ENCODE results near the gene BPIFB2.

BPIFB2 gene

DNA sequence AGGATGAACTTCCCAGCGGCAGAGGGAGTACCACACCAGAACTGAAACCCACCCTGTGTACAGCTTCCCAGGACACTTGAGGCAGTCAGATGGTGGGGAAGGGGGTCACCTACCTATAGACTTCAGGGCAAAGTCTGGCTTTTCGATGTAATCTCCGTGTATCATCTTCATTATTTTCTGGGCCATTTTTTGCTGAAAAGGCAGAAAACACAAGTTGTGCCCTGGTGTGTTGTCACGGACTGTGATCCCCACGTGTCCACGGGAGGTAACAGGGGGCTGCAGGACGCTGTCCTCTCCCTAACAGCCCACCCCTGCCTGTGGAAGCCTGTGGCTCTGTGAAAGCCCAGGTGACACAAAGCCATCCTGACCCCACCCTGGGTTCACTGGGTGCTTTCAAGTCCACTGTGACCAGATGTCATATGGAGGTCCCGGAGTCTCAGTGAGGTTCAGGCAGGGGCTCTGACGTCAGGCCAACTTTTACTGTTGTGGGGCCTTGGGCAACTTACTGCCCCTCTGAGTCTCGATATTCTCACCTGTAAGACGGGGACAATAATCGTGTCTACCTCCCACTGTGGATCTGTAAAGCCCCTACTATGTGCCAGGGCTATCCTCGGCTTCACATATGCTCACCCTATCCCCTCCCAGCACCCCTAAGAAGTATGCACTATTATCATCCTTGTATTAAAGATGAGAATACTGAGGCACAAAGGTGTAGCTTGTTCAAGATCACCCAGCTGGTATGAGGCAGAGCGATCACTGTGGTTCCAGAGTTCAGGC lies 17.8 kb upstream of the BPIFB2 start:
- TF ChIP-seq, protein P1, sequence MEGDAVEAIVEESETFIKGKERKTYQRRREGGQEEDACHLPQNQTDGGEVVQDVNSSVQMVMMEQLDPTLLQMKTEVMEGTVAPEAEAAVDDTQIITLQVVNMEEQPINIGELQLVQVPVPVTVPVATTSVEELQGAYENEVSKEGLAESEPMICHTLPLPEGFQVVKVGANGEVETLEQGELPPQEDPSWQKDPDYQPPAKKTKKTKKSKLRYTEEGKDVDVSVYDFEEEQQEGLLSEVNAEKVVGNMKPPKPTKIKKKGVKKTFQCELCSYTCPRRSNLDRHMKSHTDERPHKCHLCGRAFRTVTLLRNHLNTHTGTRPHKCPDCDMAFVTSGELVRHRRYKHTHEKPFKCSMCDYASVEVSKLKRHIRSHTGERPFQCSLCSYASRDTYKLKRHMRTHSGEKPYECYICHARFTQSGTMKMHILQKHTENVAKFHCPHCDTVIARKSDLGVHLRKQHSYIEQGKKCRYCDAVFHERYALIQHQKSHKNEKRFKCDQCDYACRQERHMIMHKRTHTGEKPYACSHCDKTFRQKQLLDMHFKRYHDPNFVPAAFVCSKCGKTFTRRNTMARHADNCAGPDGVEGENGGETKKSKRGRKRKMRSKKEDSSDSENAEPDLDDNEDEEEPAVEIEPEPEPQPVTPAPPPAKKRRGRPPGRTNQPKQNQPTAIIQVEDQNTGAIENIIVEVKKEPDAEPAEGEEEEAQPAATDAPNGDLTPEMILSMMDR (conservative IDR thresholded peaks at IDR 0.05; ENCODE audit: low read length): no peak
- DNase-seq (ENCODE audit: low read depth): no peak
- no peak overlapping the region for H3K4me3 ChIP-seq (ENCODE audit: low read length)

DNA sequence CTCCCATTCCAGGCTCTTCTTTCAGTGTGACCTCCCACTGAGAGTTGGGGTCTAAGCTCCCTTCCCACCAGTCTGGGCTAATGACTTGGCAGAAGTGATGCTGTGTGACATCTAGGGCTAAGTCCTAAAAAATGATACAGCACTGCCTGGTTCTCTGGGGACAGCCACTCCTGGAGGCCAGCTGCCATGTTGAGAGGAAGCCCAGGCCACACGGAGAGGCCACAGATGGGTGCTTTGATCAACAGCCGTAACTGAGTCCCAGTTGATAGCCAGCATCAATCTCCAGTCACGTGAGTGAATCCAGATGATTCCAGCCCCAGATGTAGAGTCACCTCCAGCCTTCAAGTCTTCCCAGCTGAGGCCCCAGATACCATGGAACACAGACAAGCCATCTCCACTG lies 17.1 kb upstream of the BPIFB2 start:
- TF ChIP-seq, protein P1 (conservative IDR thresholded peaks at IDR 0.05; ENCODE audit: low read length): no peak
- DNase-seq (ENCODE audit: low read depth): no peak
- H3K4me3 ChIP-seq (ENCODE audit: low read length): no peak overlapping the region

DNA sequence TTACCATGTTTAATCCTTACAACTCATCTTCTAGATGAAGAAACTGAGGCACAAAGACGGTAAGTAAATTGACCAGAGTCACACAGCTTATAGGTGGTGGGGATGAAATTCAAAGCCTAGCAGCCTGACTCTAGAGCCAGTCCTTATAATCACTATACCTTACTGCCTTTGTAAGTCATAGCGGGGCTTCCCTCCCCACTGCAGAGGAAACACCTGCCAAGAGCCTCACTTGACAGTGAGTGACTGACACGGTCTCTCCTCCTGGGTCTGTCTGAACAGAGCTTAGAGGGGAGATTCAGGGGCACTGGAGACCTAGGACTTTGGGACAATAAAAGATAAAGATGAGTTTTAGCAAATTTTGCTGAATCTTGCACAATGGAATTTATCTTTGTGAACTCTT lies 16.1 kb upstream of the BPIFB2 start:
- DNase-seq (ENCODE audit: low read depth): no peak
- TF ChIP-seq, protein P1 (conservative IDR thresholded peaks at IDR 0.05; ENCODE audit: low read length): no peak
- H3K4me3 ChIP-seq (ENCODE audit: low read length): no peak overlapping the region

DNA sequence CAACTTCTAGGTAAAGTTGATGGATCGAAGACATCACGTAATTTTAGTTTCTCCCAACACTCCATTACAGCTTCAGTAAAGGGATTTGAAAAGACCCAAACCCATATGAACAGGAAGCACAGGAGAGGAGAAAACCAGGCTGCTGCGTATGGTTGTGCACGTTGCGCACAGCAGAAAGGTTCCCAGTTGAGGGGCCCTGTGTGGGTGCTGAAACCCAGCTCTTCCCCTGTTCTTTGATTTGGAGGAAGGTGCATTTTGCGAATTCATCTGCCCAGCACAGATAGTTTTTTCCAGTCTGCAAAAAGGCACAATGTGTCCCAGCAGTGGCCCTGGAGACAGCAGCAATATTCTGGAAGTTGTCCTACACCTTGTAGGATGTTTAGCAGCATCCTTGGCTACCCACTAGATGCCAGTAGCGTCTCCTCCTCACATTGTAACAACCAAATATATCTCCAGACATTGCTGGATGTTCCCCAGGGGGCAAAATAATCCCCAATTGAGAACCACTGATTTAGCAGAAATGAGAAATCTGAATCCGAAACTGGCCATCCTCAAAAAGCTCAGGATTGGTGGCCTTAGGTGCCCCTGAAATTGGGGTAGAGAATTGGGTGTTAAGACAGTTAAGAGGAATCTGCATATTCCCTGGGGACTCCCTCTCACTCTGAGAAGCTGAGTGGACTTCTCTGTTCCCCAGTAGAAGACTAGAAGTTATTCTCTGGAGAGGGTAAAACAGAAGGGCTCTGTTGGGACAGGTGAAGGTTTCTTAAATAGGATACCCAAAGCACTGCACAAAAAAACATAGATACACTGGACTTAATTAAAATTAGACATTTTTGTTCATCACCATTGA lies 15.5 kb upstream of the BPIFB2 start:
- DNase-seq (ENCODE audit: low read depth): no peak
- no peak overlapping the region for H3K4me3 ChIP-seq (ENCODE audit: low read length)
- TF ChIP-seq, protein P1 (conservative IDR thresholded peaks at IDR 0.05; ENCODE audit: low read length): no peak

DNA sequence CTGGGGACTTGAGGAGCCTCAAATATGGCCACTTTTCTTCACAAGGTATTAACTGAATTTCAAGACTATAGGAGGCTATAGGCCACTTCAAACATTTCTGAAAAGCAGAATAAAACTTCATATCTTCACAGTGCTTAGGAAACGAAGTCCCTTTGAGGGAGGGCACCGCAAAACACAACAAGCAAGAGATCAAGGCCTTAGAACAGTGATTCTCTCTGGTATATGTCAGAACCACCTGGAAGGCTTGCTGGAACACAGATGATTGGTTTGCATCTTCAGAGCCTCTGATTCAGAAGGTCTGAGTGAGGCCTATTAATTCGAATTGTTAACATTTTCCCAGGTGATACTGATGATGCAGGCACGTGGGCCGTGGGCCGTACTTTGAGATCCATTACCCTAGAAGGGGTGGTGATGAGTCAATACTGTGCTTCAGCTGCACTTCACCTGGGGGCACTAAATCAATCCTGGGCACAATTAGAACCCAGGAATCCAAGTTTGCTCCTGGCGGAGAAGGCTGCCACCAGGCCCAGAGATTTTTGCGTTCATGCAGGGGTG lies 13.9 kb upstream of the BPIFB2 start:
- H3K4me3 ChIP-seq (ENCODE audit: low read length): no peak overlapping the region
- DNase-seq (ENCODE audit: low read depth): no peak
- TF ChIP-seq, protein P1 (conservative IDR thresholded peaks at IDR 0.05; ENCODE audit: low read length): no peak

DNA sequence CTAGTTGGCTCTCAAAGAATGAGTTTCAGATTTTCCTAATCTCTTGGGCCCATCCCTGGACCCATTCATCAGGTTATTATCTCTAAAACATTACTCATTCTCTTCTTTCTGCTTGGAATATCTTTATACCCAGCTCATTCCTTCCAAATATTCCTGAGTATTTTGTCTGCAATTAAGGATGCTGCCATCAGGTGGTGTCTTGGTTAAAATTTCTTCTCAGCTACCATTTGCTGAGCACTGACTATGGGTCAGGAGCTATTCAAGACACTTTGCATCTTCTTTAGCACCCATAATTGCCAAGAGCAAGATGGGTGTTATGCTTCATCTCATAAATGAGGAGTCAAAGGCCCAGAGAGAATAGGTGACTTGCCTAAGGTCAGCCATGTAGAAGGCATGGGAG lies 11.7 kb upstream of the BPIFB2 start:
- DNase-seq (ENCODE audit: low read depth): no peak
- no peak overlapping the region for H3K4me3 ChIP-seq (ENCODE audit: low read length)
- TF ChIP-seq, protein P1 (conservative IDR thresholded peaks at IDR 0.05; ENCODE audit: low read length): 0 out of 2 replicates have a peak, but pooled peaks have one; percentile 11

Measured in AG10803 (cell line).